AG10803 (cell line): ENCODE results near the gene TBX4.

Experiments
- DNase-seq: peaks from one replicate; pipeline ENCODE4 v3.0.0; 2010; ENCODE audit warnings: low read depth
- H3K4me3 ChIP-seq: 2 replicates; pipeline ENCODE4 v1.5.1; 2011; ENCODE audit warnings: mild to moderate bottlenecking, low read length, control low read depth
- CTCF ChIP-seq: conservative IDR thresholded peaks from 2 replicates; pipeline ENCODE4 v1.5.1; 2011; ENCODE audit warnings: mild to moderate bottlenecking, low read length, control low read depth, inconsistent platforms

Gene TBX4

GRCh38 chr17:61458000-61458399, 5.8 kb downstream of the TBX4 start:
- TF ChIP-seq CTCF, result no peak
- no peak overlapping the region for H3K4me3 ChIP-seq
- DNase-seq, result no peak

- TF ChIP-seq CTCF, result no peak
- no peak overlapping the region for H3K4me3 ChIP-seq
- DNase-seq, result no peak
Observed at GRCh38 chr17:61458421-61459141, 6.4 kb downstream of the TBX4 start.

GRCh38 chr17:61459142-61459809, 7.1 kb downstream of the TBX4 start:
- no peak overlapping the region for H3K4me3 ChIP-seq
- no peak for TF ChIP-seq CTCF
- DNase-seq, result no peak

- DNase-seq, result no peak
- H3K4me3 ChIP-seq, result no peak overlapping the region
- no peak for TF ChIP-seq CTCF
Observed at GRCh38 chr17:61459939-61460718, 7.9 kb downstream of the TBX4 start.

DNA sequence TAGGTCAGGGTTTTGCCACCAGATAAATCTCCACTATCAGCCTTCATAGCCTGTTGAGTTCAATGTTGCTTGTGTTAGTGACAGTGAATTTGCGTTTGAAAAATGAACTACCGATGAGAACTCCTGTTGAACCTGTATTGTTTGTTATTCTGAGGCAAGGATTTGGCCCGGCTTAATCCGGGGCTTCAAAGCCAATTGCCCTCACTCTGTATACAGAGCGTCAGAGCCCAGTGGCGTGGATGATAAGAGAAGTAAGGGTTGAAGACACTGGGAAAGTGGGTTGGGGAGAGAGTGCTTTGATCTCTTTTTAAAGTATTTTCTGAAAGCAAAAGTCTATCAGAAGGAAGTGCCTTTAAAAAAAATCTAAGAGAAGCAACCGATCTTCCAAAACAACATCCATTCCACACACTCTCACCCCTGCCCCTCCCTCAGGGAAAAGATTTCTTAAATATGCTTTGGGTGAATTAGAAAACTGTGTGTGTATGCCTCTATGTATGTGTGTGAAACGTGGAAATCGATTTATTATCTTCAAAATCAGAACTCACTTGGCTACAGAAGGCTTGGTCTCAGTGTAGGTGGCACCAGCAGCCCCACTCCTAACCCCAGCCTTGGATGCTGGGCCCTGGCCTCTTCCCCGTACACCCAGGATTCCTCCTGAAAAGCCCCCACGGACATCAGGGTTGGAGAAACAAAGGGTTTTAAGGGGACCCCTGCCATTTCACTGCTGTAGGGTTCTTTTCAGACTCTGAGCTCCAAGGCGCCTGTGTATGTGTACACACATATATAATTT, 8.8 kb downstream of the TBX4 start:
- no peak overlapping the region for H3K4me3 ChIP-seq
- TF ChIP-seq CTCF, result no peak
- no peak for DNase-seq

GRCh38 chr17:61461586-61461966, 9.4 kb downstream of the TBX4 start:
- no peak for DNase-seq
- TF ChIP-seq CTCF, result no peak
- H3K4me3 ChIP-seq, result no peak overlapping the region
